Chondrocyte (in vitro differentiated cells): Measurements from ENCODE around the gene ATP8B1. TPM values are rescaled to one million over a fixed set of nuclear protein-coding genes. Genes with fewer than 3 reads are reported as not detected.
A peak's percentile ranks its signal among the peaks of the same experiment; 100 is the strongest.
"Not testable (repeated sequence)": the region's sequence is repeated elsewhere in the genome, so short reads cannot be mapped to it uniquely, and the experiment has no call there.

Experiments used
- DNase-seq: peaks from one replicate; pipeline ENCODE4 v3.0.0; 2021; ENCODE audit warnings: mixed read lengths, low spot score
- H3K27ac Mint-ChIP-seq: one replicate; pipeline ENCODE4 v1.8.0; 2021; ENCODE audit warnings: mild to moderate bottlenecking, moderate library complexity, mixed read lengths; ENCODE audit not compliant: unreplicated experiment
- H3K27me3 Mint-ChIP-seq: 2 replicates; pipeline ENCODE4 v1.8.0; 2021; ENCODE audit warnings: low read depth, mixed read lengths
- H3K36me3 Mint-ChIP-seq: 2 replicates; pipeline ENCODE4 v1.8.0; 2021; ENCODE audit warnings: low read depth, mixed read lengths
- H3K4me1 Mint-ChIP-seq: 2 replicates; pipeline ENCODE4 v1.8.0; 2021; ENCODE audit warnings: low read depth, mild to moderate bottlenecking, mixed read lengths
- H3K4me3 Mint-ChIP-seq: one replicate; pipeline ENCODE4 v1.8.0; 2021; ENCODE audit warnings: mild to moderate bottlenecking, moderate library complexity, mixed read lengths; ENCODE audit not compliant: unreplicated experiment
- H3K9me3 Mint-ChIP-seq: 2 replicates; pipeline ENCODE4 v1.8.0; 2021; ENCODE audit warnings: low read depth, mixed read lengths
- CTCF ChIP-seq: fragments of 200-600 bp; sonication (generic); IDR thresholded peaks from 2 replicates; pipeline ENCODE4 v1.5.0; 2021; ENCODE audit warnings: antibody characterized with exemption, mild to moderate bottlenecking, moderate library complexity
- total RNA-seq: library from RNA; stranded (reverse); gene quantifications from 3 replicates; pipeline ENCODE4 v1.2.1, GENCODE V29; 2021

The ATP8B1 gene
- total RNA-seq, 1 donor from 2014 or later: 35.4 TPM

- Mint-ChIP-seq H3K9me3 (no peaks in the 10 kb centered on the region), H3K4me1 (peaks cover 32% of the 10 kb centered on the region), H3K27ac (peak overlapping the region; percentile 96), H3K27me3 (no peaks in the 10 kb centered on the region), H3K4me3 (peak overlapping the region; percentile 56), H3K36me3 (peaks cover 2% of the 10 kb centered on the region)
- DNase-seq: no peak
- no peak for TF ChIP-seq CTCF
Observed at GRCh38 chr18:57737400-57738060, 65.6 kb downstream of the ATP8B1 start.

DNA sequence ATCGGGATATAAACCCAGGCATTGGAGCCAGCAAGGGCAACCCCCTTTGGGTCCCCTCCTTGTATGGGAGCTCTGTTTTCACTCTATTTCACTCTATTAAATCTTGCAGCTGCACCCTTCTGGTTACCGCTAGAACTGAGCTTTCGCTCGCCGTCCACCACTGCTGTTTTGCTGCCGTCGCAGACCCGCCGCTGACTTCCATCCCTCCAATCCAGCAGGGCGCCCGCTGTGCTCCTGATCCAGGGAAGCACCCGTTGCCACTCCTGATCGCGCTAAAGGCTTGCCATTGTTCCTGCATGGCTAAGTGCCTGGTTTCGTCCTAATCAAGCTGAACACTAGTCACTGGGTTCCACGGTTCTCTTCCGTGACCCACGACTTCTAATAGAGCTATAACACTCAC, 68.1 kb downstream of the ATP8B1 start:
- not testable (repeated sequence) for H3K27me3 Mint-ChIP-seq, DNase-seq, H3K9me3 Mint-ChIP-seq, H3K36me3 Mint-ChIP-seq, H3K27ac Mint-ChIP-seq, H3K4me3 Mint-ChIP-seq
- H3K4me1 Mint-ChIP-seq: peaks cover 25% of the 10 kb centered on the region

GRCh38 chr18:57733861-57734260, 69.3 kb downstream of the ATP8B1 start:
- Mint-ChIP-seq H3K9me3 (no peaks in the 10 kb centered on the region), H3K4me1 (peaks cover 28% of the 10 kb centered on the region), H3K4me3 (no peak overlapping the region), H3K27ac (no peak overlapping the region), H3K27me3 (no peaks in the 10 kb centered on the region), H3K36me3 (peaks cover 8% of the 10 kb centered on the region)
- no peak for TF ChIP-seq CTCF
- no peak for DNase-seq

- no peaks in the 10 kb centered on the region for H3K27me3 Mint-ChIP-seq
- peaks cover 32% of the 10 kb centered on the region for H3K4me1 Mint-ChIP-seq
- no peak for DNase-seq
- H3K4me3 Mint-ChIP-seq: no peak overlapping the region
- peaks cover 4% of the 10 kb centered on the region for H3K9me3 Mint-ChIP-seq
- H3K36me3 Mint-ChIP-seq: peaks cover 23% of the 10 kb centered on the region
- TF ChIP-seq CTCF: no peak
- no peak overlapping the region for H3K27ac Mint-ChIP-seq
Observed at GRCh38 chr18:57730146-57730545, 73.0 kb downstream of the ATP8B1 start.

GRCh38 chr18:57728941-57729511, 74.1 kb downstream of the ATP8B1 start:
- Mint-ChIP-seq H3K4me1 (peaks cover 32% of the 10 kb centered on the region), H3K27me3 (no peaks in the 10 kb centered on the region), H3K36me3 (peaks cover 23% of the 10 kb centered on the region), H3K4me3 (no peak overlapping the region), H3K9me3 (peaks cover 4% of the 10 kb centered on the region), H3K27ac (peak overlapping the region; percentile 87)
- no peak for TF ChIP-seq CTCF
- DNase-seq: no peak
